Stimulated activated CD4-positive, alpha-beta T cell treated with anti-CD3 and anti-CD28 coated beads, Interleukin-12 subunit alpha, Interleukin-12 subunit beta, amount 100 ng/mL, for 24 hours (primary cell): ENCODE data around the gene NEGR1.

Experiments used
- DNase-seq, 2 experiments: peaks; one replicate each; pipeline ENCODE4 v3.0.0-alpha.2; 2020; ENCODE audit warnings: low read depth in 2 of 2

Gene NEGR1

GRCh38 chr1:72023063-72023930, 259.0 kb downstream of the NEGR1 start:
- DNase-seq: no peak

- DNase-seq: no peak
Measured at GRCh38 chr1:72018562-72018961, 263.8 kb downstream of the NEGR1 start.

GRCh38 chr1:72015006-72015405, 267.3 kb downstream of the NEGR1 start:
- DNase-seq: no peak

GRCh38 chr1:72013161-72013560, 269.2 kb downstream of the NEGR1 start:
- DNase-seq: no peak

- no peak for DNase-seq
Measured at GRCh38 chr1:72011721-72012120, 270.6 kb downstream of the NEGR1 start.

- no peak for DNase-seq
Measured at GRCh38 chr1:72010094-72010431, 272.3 kb downstream of the NEGR1 start.

- DNase-seq: no peak
Measured at GRCh38 chr1:72009173-72010093, 272.9 kb downstream of the NEGR1 start.

GRCh38 chr1:72007312-72007711, 275.0 kb downstream of the NEGR1 start:
- no peak for DNase-seq

- DNase-seq: no peak
Measured at GRCh38 chr1:72006092-72006491, 276.2 kb downstream of the NEGR1 start.

GRCh38 chr1:72003092-72003491, 279.2 kb downstream of the NEGR1 start:
- DNase-seq: no peak

- no peak for DNase-seq
Measured at GRCh38 chr1:72000809-72001208, 281.5 kb downstream of the NEGR1 start.

GRCh38 chr1:71994646-71995045, 287.7 kb downstream of the NEGR1 start:
- no peak for DNase-seq

GRCh38 chr1:71987181-71987580, 295.2 kb downstream of the NEGR1 start:
- DNase-seq: no peak

GRCh38 chr1:71986160-71986559, 296.2 kb downstream of the NEGR1 start:
- DNase-seq: no peak

GRCh38 chr1:71980556-71980955, 301.8 kb downstream of the NEGR1 start:
- no peak for DNase-seq

- no peak for DNase-seq
Measured at GRCh38 chr1:71979882-71980281, 302.5 kb downstream of the NEGR1 start.

GRCh38 chr1:71967670-71968069, 314.7 kb downstream of the NEGR1 start:
- DNase-seq: no peak

- no peak for DNase-seq
Measured at GRCh38 chr1:71964188-71964587, 318.2 kb downstream of the NEGR1 start.

GRCh38 chr1:71956613-71957285, 325.6 kb downstream of the NEGR1 start:
- DNase-seq: no peak

- no peak for DNase-seq
Measured at GRCh38 chr1:71950579-71950978, 331.8 kb downstream of the NEGR1 start.

- no peak for DNase-seq
Measured at GRCh38 chr1:71949681-71950080, 332.7 kb downstream of the NEGR1 start.

- no peak for DNase-seq
Measured at GRCh38 chr1:71948561-71948960, 333.8 kb downstream of the NEGR1 start.
